GM21723 (cell line): ENCODE results near the gene POMGNT2.

Experiments
- ATAC-seq: cut with Tn5 transposase; IDR thresholded peaks from one replicate; pipeline ENCODE4 v1.9.1; 2021; ENCODE audit warnings: mild to moderate bottlenecking, moderate library complexity; ENCODE audit not compliant: unreplicated experiment

The POMGNT2 gene

GRCh38 chr3:43105596-43106292 lies at the start of gene POMGNT2:
TSS of gene POMGNT2 (minus strand) at chr3:43106079. CDS start at chr3:43081431, 24,648 bp downstream.
- ATAC-seq: peak; percentile 91

- no peak for ATAC-seq
Measured at GRCh38 chr3:43154980-43155379, 49.1 kb upstream of the POMGNT2 start.

- no peak for ATAC-seq
Measured at GRCh38 chr3:43153216-43154083, 47.6 kb upstream of the POMGNT2 start.

- ATAC-seq: no peak
Measured at GRCh38 chr3:43152649-43153048, 46.8 kb upstream of the POMGNT2 start.

GRCh38 chr3:43148033-43148432 lies 42.2 kb upstream of the POMGNT2 start:
- ATAC-seq: no peak

- ATAC-seq: no peak
Measured at GRCh38 chr3:43146599-43146998, 40.7 kb upstream of the POMGNT2 start.

- ATAC-seq: no peak
Measured at GRCh38 chr3:43144761-43145490, 39.0 kb upstream of the POMGNT2 start.

GRCh38 chr3:43142472-43142871 lies 36.6 kb upstream of the POMGNT2 start:
- ATAC-seq: no peak

- no peak for ATAC-seq
Measured at GRCh38 chr3:43138488-43139231, 32.8 kb upstream of the POMGNT2 start.

GRCh38 chr3:43132870-43133636 lies 27.2 kb upstream of the POMGNT2 start:
- ATAC-seq: no peak

- no peak for ATAC-seq
Measured at GRCh38 chr3:43132193-43132592, 26.3 kb upstream of the POMGNT2 start.

- no peak for ATAC-seq
Measured at GRCh38 chr3:43128464-43128863, 22.6 kb upstream of the POMGNT2 start.

GRCh38 chr3:43126536-43126935 lies 20.7 kb upstream of the POMGNT2 start:
- ATAC-seq: no peak

GRCh38 chr3:43123895-43124294 lies 18.0 kb upstream of the POMGNT2 start:
- ATAC-seq: no peak

GRCh38 chr3:43120937-43121336 lies 15.1 kb upstream of the POMGNT2 start:
- no peak for ATAC-seq

- no peak for ATAC-seq
Measured at GRCh38 chr3:43117257-43117656, 11.4 kb upstream of the POMGNT2 start.

- no peak for ATAC-seq
Measured at GRCh38 chr3:43113671-43114070, 7.8 kb upstream of the POMGNT2 start.

GRCh38 chr3:43106293-43106628 lies 382 bp upstream of the POMGNT2 start:
- peak; percentile 12 for ATAC-seq

GRCh38 chr3:43104660-43105595 lies 951 bp downstream of the POMGNT2 start:
- ATAC-seq: no peak
